8988T (cell line): ENCODE results near the gene WDR82.

Experiments used
- DNase-seq: peaks from one replicate; pipeline ENCODE4 v3.0.0; 2011

Gene WDR82

DNA sequence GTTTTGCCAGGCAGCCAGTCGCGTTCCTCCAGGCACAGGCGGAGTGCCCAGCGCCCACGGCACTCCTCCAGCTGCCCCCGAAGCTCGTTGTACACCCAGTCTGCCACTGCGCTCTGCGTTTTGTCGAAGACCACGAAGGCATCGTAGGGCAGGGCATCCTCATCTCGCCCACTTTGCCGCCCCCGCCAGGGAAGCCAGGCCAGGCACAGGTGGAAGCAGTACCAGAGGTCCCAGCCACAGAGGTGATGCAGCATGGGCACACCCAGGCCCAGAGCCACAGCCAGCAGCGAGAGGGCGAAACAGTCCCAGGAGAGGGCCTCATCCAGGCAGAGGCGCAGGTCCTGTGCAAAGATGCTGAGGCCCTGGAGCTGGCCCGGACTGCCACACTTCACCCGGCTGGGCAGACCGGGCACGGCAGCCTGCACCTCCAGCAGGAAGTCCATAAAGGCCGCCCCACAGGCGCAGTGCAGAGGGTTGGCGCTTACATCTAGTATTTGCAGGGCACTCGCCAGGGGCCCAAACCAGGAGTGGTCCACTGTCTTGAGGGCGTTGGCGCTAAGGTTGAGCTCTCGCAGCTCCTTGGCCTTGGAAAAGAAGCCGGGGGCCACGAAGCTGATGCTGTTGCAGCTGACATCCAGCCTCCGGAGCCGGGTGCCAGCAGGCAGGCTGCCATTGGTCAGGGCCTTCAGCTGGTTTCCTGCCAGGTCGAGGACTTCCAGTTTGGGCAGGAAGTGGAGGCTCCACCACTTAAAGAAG, 56.7 kb downstream of the WDR82 start:
- DNase-seq = no peak

DNA sequence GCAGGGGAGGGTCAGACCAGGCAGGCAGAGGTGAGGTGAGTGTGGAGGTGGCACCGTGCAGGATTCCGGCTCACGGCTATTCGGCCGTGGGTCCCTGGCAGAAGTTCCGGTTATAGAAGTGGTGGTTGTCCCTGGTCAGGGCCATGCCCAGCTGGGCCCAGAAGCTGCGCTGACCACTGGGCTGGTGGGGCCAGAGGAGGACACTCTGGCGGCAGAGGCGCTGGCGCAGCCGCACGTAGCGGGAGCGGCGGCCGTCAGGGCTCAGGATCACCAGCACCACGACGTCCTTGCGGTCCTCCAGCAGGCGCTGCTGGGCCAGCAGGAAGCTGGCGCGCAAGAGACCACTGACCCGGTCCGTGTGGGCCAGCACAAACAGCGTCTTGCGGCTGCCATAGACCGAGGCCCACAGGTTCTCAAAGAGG, 57.3 kb downstream of the WDR82 start:
- DNase-seq = no peak

DNA sequence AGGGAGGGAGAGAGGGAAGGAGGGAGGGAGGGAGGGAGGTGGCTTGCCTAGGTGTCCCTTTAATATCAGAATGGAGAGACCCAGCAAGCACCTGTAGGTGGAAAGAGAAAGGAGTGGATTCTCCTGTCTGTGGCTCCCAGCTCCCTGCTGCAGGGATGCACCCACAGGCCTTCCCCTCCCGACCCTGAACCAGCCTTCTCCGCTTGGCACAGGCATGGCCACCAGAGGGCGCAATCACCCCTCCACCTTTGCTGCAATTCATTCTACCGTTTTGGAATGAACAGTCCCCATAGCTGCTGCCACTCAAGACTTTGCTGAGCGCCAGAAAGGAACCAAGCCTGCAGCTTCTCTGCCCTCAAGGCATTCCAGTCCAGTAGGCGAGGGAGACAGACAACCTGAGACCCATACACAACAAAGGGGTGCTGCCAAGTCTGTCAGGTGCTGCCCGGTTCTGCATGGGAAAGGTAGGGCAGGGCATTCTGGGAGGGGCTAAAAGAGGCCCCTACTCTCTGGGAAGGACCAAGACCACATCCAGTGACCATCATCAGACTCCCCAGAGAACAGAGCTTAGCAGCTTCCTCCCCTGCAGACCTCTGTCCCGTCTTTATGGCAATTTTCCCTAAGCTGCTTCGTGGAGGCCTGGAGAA, 57.9 kb downstream of the WDR82 start:
- peak; percentile 97 for DNase-seq

DNA sequence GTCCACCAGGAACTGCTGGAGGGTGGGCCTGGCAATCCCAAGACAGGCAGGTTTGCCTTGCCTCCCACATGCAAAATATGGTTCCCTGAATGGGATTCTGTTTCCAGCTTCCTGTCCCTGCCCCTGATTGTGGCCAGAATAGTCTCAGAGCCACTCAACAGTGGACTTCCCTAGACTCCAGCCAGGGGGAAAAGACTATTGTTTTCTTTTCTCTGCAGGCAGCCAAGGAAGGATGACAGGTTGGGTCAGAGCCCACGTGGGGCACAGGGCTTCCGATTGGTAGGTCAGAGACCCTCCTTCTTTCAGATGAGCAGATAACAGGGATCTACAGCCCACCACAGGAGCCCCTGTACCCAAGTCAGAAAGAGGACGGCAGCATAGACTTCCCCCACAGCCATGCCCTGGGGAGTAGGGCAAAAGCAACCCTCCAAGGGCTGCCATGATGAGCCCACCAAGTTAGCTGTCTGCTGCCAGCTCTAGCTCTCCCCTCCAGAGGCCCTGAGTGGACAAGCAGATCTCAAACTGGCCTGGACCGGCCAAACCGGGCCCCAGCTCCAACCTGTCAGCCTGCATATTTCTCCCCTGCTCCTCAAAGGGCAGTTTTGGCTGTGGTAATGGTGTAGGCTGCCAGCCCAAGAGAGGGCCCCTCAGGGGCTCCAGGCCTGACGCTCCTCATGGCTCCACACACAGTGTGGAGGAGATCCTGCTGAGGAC, 59.4 kb downstream of the WDR82 start:
- DNase-seq = no peak

DNA sequence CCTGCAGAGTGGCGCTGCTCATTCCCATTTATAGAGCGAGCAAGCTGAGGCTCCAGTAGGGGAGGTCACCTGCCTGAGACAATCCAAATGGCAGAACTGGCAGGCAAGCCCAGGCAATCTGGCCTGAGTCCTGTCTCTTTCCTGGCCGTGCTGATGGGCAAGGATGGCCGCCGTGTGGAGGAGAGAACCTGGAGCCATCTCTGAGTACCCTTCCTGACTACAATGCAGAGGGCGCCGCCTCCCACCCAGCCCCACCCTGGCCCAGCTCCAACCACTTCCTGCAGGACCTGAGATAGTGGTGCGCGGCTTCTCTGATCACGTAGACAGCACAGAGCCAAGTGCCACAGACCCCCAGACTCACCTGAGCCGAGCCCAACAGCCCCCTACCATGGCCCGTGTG, 60.0 kb downstream of the WDR82 start:
- no peak for DNase-seq

DNA sequence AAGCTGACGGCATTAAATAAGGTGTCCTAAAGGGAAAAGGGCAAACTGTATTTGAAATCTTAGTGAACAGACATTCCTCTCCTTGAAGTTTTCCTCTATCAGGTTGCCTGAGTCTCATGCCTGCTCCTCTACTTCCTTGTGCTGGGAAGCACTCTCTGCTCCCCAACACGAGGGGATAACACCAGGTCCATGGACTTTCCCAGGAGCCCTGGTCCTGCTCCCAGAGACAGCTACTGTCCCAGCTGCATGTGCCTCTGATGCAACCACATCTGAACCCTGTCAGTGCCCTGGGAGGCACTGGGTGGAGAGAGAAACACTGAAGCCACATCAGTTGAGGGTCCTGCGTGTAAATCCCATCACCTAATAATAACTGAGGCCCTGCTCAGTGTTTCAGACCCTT, 60.4 kb downstream of the WDR82 start:
- DNase-seq = no peak

DNA sequence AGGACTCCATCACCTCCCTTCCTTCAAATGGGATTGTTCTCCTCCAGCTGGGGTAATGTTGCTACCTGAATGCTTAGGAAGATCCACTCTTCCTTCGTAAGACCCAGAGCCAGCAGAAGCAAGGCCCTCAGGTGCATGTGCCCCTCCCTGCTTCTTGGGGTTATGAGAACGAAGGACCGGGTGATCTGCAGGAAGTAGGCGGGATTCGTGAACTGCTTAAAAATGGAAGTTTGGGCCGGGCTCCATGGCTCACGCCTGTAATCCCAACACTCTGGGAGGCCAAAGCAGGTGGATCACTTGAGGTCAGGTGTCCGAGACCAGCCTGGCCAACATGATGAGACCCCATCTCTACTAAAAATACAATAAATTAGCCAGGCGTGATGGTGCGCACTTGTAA, 61.0 kb downstream of the WDR82 start:
- no peak for DNase-seq

DNA sequence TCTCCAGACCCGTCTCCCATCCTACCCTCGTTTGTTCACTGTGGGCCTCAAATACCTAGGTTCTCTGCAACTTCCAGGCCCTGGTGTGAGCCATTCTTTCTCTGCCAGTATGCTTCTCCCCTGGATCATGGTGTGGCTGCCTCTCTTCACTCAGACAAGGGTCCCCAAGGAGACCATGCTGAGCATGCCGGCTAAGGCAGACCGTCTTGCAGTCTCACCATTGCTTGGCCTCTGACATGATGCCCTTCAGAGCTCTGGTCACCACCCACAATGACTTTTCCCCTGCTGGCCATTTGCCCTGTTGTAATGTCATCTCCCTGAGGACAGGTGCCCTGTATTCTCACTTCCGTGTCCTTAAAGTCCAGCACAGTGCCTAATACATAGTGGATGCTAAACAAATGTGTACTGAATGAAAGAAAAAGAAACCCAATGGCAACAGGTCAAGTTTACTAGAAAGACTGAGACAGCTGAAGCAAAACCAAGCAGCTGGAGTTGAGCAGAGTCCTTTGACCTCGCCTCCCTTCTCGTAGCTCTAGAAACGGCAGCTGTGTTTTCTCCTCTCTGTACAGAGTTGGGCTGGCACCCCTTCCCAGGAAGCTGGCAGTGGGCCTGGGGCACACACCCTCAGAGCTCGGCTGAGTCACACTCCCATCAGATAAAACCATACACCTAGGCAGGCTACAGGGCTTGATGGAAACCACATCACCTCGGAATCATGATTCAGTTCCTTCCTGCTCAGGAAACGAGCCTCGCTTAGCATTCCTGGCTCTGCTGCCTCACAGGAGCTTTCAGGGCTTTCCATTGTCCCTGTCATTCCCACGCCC, 61.7 kb downstream of the WDR82 start:
- DNase-seq = peak; percentile 97

DNA sequence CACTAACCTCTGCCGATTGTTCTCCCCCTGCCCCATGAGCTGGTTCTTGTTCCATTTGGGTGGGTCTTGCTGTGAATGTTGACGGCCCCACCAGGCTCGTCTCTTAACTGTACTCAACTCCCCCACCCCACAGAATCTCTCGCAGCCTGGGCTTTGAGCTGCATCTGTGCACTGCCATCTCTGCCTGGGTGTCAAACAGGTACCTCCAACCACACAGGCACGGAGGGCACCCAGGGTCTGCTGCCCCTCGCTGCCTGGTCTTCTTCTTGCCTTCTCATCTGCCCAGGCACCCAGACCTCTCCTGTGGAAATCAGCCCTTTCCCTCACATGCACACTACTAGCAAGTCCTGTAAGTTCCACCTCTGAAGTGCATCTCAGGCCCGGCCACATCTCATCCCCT, 63.1 kb downstream of the WDR82 start:
- no peak for DNase-seq

DNA sequence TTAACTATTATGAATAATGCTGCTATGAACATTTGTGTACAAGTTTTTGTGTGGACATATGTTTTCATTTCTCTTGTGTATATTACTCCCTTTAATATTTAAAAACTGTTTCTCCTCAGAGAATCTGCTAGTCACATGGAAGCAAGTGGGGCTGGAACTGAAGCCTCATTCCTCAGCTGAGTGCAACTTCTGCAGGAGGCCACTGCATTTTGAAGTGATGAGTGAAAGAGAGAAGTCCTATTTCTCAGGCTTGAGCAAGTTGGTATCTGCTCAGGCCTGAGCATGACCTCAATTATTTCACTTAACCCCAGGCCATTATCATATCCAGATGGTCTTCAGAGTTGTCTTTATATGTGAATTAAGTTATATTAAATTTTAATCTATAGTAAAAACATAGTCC, 64.5 kb downstream of the WDR82 start:
- DNase-seq = no peak

DNA sequence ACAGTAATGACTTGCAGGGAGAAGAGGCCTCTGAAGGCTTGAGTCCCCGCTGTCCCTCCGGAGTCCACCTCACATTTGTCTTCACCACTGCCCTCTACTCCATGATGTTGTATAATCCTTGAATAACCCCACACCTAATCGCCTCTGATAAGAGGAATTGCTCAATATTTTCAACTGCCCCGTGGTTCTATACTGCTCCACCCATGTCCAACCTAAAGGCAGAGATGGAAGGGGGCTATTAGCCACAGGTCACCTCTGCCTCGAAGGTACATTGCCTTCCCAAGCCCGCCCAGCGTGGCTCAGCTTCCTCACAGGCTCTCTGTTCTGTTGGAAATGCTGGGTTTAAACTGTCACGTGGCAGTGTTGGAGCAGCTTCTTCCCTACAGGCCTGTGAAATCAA, 65.4 kb downstream of the WDR82 start:
- DNase-seq = no peak

DNA sequence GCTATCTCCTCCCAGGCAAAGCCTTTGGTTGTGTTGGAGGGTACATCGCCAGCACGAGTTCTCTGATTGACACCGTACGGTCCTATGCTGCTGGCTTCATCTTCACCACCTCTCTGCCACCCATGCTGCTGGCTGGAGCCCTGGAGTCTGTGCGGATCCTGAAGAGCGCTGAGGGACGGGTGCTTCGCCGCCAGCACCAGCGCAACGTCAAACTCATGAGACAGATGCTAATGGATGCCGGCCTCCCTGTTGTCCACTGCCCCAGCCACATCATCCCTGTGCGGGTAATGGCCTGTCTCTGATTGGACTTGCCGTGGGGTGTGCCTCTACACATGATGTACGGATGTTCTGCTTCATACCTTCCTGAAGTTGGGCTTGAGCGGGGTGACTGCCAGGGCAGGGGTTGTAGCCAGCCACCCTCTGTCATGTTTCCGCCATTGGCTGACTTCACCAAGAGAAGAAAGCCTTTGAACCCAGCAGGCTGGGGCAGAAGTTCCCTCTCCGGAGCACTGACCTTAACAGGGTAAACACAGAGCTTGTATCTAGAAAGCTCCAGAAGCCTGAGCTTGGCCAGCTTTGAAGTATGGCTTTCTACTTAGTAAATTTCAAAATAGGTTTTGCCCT, 67.1 kb downstream of the WDR82 start:
- no peak for DNase-seq

DNA sequence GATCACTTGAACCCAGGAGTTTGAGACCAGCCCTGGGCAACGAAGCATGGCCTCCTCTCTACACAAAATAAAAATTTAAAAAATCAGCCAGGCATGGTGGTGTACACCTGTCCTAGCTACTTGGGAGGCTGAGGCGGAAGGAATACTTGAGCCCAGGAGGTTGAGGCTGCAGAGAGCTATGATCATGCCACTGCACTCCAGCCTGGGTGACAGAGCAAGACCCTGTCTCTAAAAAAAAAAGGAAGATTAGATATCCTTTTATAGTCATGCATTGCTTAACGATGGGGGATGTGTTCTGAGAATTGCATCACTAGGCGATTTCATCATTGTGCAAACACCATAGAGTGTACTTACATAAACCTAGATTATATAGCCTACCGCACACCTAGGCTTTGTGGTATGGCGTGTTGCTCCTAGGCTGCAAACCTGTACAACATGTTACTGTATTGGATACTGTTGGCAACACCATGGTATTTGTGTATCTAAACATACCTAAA, 67.9 kb downstream of the WDR82 start:
- no peak for DNase-seq

DNA sequence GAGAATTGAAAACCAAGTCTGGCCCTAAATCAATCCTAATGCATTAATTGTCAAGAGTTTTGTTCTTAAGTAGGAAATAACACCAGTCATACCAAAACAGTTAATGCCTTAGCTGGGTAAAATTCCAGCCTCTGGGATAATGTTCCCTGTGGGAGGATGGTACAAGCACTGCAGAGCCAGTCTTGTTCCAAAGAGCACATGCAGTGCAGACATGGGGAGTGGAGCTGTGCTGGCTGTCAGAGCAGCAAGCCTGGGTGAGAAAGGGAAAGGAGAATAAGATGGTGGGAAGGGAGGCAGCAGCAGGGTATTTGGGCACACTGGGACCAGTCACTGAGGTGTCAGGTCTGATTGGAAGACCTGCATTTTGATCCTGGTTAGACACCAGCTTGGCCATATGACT, 68.4 kb downstream of the WDR82 start:
- DNase-seq = no peak

DNA sequence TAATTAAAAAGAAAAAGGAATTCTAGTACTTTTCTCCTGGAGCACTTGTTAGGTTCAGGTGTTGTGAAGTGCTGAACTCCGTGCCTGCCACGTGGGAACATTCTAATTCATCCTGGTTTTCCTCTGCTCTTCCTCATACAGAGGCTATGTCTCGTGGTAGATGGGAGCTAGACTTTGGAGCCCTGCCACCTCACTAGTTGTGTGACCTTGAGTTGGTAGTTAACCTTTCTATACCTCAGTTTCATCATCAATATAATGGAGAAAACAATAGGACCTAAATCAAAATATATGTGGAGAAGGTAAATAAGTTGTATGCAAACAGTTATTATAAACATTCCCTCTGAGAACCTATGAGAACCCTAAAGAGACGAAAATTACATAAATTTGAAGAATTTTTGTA, 69.9 kb downstream of the WDR82 start:
- DNase-seq = no peak

DNA sequence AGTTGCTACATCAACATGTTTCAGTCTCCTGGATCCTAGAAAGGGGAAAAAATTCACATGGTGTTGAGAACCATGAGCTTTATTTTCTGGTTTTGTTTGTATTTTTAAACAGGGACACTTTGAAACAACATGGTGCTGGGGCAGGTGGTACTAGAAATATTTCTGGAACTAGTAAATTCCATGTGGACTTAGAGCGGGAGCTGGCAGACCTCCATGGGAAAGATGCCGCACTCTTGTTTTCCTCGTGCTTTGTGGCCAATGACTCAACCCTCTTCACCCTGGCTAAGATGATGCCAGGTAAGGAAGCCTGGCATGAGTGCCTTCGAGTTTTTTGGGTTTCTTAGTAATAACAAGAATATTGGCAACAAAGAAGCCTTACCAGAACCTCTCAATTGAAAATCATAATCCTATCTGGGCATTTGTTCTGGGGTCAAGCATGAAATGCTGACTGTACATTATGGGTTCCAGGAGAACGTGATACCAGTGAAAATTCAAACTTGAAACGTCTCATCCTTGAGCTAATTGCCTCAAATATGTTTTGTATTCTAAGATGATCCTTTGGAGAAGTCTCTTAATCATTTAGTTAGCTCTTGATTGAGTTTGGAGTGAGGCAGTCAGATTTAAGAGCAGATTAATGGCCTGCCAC, 72.6 kb downstream of the WDR82 start:
- DNase-seq = no peak
